IPS-18c (cell line): ENCODE measurements around the gene STK39.
"Not testable (repeated sequence)": the region's sequence is repeated elsewhere in the genome, so short reads cannot be mapped to it uniquely, and the experiment has no call there.

ENCODE experiments used
- H3K4me3 ChIP-seq: 2 replicates; pipeline ENCODE4 v1.7.0; 2013; ENCODE audit warnings: low read depth, mild to moderate bottlenecking, low read length, moderate library complexity; ENCODE audit not compliant: insufficient read depth
- H3K9me3 ChIP-seq: one replicate; pipeline ENCODE4 v1.6.1; 2013; ENCODE audit warnings: mild to moderate bottlenecking, low read length, moderate library complexity; ENCODE audit not compliant: control insufficient read depth, insufficient read depth

The STK39 gene

GRCh38 chr2:168107322-168107721 lies 140.1 kb downstream of the STK39 start:
- H3K9me3 ChIP-seq = no peaks in the 10 kb centered on the region
- H3K4me3 ChIP-seq = no peak overlapping the region

- Histone ChIP-seq H3K4me3 (no peak overlapping the region), H3K9me3 (no peaks in the 10 kb centered on the region)
Observed at GRCh38 chr2:168105127-168105683, 142.2 kb downstream of the STK39 start.

GRCh38 chr2:168097431-168097830 lies 150.0 kb downstream of the STK39 start:
- Histone ChIP-seq H3K9me3 (no peaks in the 10 kb centered on the region), H3K4me3 (no peak overlapping the region)

- Histone ChIP-seq H3K9me3 (no peaks in the 10 kb centered on the region), H3K4me3 (no peak overlapping the region)
Observed at GRCh38 chr2:168096158-168096557, 151.2 kb downstream of the STK39 start.

- H3K4me3 ChIP-seq = no peak overlapping the region
- H3K9me3 ChIP-seq = no peaks in the 10 kb centered on the region
Observed at GRCh38 chr2:168091986-168092385, 155.4 kb downstream of the STK39 start.

GRCh38 chr2:168090366-168091135 lies 156.8 kb downstream of the STK39 start:
- H3K9me3 ChIP-seq = no peaks in the 10 kb centered on the region
- no peak overlapping the region for H3K4me3 ChIP-seq

GRCh38 chr2:168089200-168089599 lies 158.2 kb downstream of the STK39 start:
- no peaks in the 10 kb centered on the region for H3K9me3 ChIP-seq
- H3K4me3 ChIP-seq = no peak overlapping the region

- Histone ChIP-seq H3K9me3 (no peaks in the 10 kb centered on the region), H3K4me3 (no peak overlapping the region)
Observed at GRCh38 chr2:168087401-168087800, 160.0 kb downstream of the STK39 start.

- no peak overlapping the region for H3K4me3 ChIP-seq
- no peaks in the 10 kb centered on the region for H3K9me3 ChIP-seq
Observed at GRCh38 chr2:168086851-168087250, 160.5 kb downstream of the STK39 start.

GRCh38 chr2:168085801-168086361 lies 161.5 kb downstream of the STK39 start:
- Histone ChIP-seq H3K4me3 (no peak overlapping the region), H3K9me3 (no peaks in the 10 kb centered on the region)

- Histone ChIP-seq H3K9me3 (no peaks in the 10 kb centered on the region), H3K4me3 (no peak overlapping the region)
Observed at GRCh38 chr2:168084288-168084687, 163.1 kb downstream of the STK39 start.

- not testable (repeated sequence) for H3K4me3 ChIP-seq
Observed at GRCh38 chr2:168081452-168081851, 165.9 kb downstream of the STK39 start.

GRCh38 chr2:168079236-168079635 lies 168.2 kb downstream of the STK39 start:
- no peaks in the 10 kb centered on the region for H3K9me3 ChIP-seq
- H3K4me3 ChIP-seq = no peak overlapping the region

More at GRCh38 chr2:168081452-168081851, 165.9 kb downstream of the STK39 start:
- H3K9me3 ChIP-seq = not testable (repeated sequence)

GRCh38 chr2:168076731-168077130 lies 170.7 kb downstream of the STK39 start:
- H3K4me3 ChIP-seq = no peak overlapping the region
- no peaks in the 10 kb centered on the region for H3K9me3 ChIP-seq

- H3K9me3 ChIP-seq = no peaks in the 10 kb centered on the region
- H3K4me3 ChIP-seq = no peak overlapping the region
Observed at GRCh38 chr2:168075446-168075845, 171.9 kb downstream of the STK39 start.

- no peaks in the 10 kb centered on the region for H3K9me3 ChIP-seq
- H3K4me3 ChIP-seq = no peak overlapping the region
Observed at GRCh38 chr2:168072626-168073303, 174.6 kb downstream of the STK39 start.

GRCh38 chr2:168064011-168064998 lies 183.1 kb downstream of the STK39 start:
- Histone ChIP-seq H3K9me3 (no peaks in the 10 kb centered on the region), H3K4me3 (no peak overlapping the region)
